ELF-1 (cell line): ENCODE data around the gene ACTL10.

Experiments used
- DNase-seq: peaks from one replicate; pipeline ENCODE4 v3.0.0-alpha.2; 2016; ENCODE audit warnings: low read depth, low spot score

ACTL10 gene

GRCh38 chr20:33676652-33677645 lies 10.2 kb downstream of the ACTL10 start:
- no peak for DNase-seq

- no peak for DNase-seq
Observed at GRCh38 chr20:33677991-33678702, 11.4 kb downstream of the ACTL10 start.

GRCh38 chr20:33679758-33680485 lies 13.2 kb downstream of the ACTL10 start:
- no peak for DNase-seq

- DNase-seq = no peak
Observed at GRCh38 chr20:33680686-33681085, 13.9 kb downstream of the ACTL10 start.

- no peak for DNase-seq
Observed at GRCh38 chr20:33681288-33681687, 14.5 kb downstream of the ACTL10 start.

GRCh38 chr20:33681728-33682353 lies 15.1 kb downstream of the ACTL10 start:
- DNase-seq = no peak

GRCh38 chr20:33684533-33685327 lies 18.0 kb downstream of the ACTL10 start:
- peak; percentile 34 for DNase-seq

GRCh38 chr20:33685328-33686099 lies 18.8 kb downstream of the ACTL10 start:
- peak; percentile 64 for DNase-seq

GRCh38 chr20:33686100-33686983 lies 19.6 kb downstream of the ACTL10 start, which contains the start of gene E2F1:
Gene E2F1, minus strand, starts transcription at chr20:33686385. Its CDS starts 121 bp downstream, at chr20:33686264.
- peak; percentile 95 for DNase-seq

GRCh38 chr20:33686984-33687366 lies 20.2 kb downstream of the ACTL10 start:
- DNase-seq = no peak

GRCh38 chr20:33687370-33687915 lies 20.7 kb downstream of the ACTL10 start:
- DNase-seq = no peak

GRCh38 chr20:33687993-33688937 lies 21.5 kb downstream of the ACTL10 start:
- no peak for DNase-seq

GRCh38 chr20:33688938-33689424 lies 22.2 kb downstream of the ACTL10 start:
- DNase-seq = no peak

- DNase-seq = no peak
Observed at GRCh38 chr20:33689493-33689892, 22.8 kb downstream of the ACTL10 start.

GRCh38 chr20:33689973-33690372 lies 23.2 kb downstream of the ACTL10 start:
- peak; percentile 35 for DNase-seq

- no peak for DNase-seq
Observed at GRCh38 chr20:33693289-33693688, 26.5 kb downstream of the ACTL10 start.
